Left ventricle myocardium inferior (tissue), 1 donor: ENCODE data around the gene SLCO2B1. TPM values are rescaled to one million over a fixed set of nuclear protein-coding genes. Genes with fewer than 3 reads are reported as not detected.

Source experiments
- DNase-seq: peaks from one replicate; pipeline ENCODE4 v3.0.0-alpha.2; 2020
- H3K27ac ChIP-seq: fragments of 200-600 bp; replicated peaks from 2 replicates; pipeline ENCODE4 v1.8.0; 2021
- H3K27me3 ChIP-seq: fragments of 200-600 bp; 2 replicates; pipeline ENCODE4 v1.8.0; 2021; ENCODE audit warnings: low read depth
- H3K36me3 ChIP-seq: fragments of 200-600 bp; 2 replicates; pipeline ENCODE4 v1.8.0; 2021
- H3K4me1 ChIP-seq: fragments of 200-600 bp; 2 replicates; pipeline ENCODE4 v1.8.0; 2021
- H3K4me3 ChIP-seq: fragments of 200-600 bp; 2 replicates; pipeline ENCODE4 v1.8.0; 2021; ENCODE audit warnings: mild to moderate bottlenecking, moderate library complexity
- H3K9me3 ChIP-seq: fragments of 200-600 bp; replicated peaks from 2 replicates; pipeline ENCODE4 v1.8.0; 2021
- intact Hi-C: fragments of 100-400 bp; cut with micrococcal nuclease; formaldehyde crosslinking; loops from one replicate; pipeline ENCODE4 v1.11.0; 2022
- total RNA-seq: library from RNA; stranded (reverse); fragmentation: NEBNext Ultra II Directional; extraction: Animal tissue kit (Norgen Biotek cat#: 25700); gene quantifications from one replicate; pipeline ENCODE4 v1.2.1, GENCODE V29; 2021
- TF ChIP-seq, protein P1 (sequence below): fragments of 200-600 bp; IDR thresholded peaks from 2 replicates; pipeline ENCODE4 v1.8.0; 2021; ENCODE audit warnings: antibody characterized with exemption, mild to moderate bottlenecking, borderline replicate concordance
- donor health status: DM: no; HTN: yes; CAD: no; lungs with severe emphysema.

Gene SLCO2B1
- total RNA-seq, 1 donor from 2014 or later, result 22.7 TPM

DNA sequence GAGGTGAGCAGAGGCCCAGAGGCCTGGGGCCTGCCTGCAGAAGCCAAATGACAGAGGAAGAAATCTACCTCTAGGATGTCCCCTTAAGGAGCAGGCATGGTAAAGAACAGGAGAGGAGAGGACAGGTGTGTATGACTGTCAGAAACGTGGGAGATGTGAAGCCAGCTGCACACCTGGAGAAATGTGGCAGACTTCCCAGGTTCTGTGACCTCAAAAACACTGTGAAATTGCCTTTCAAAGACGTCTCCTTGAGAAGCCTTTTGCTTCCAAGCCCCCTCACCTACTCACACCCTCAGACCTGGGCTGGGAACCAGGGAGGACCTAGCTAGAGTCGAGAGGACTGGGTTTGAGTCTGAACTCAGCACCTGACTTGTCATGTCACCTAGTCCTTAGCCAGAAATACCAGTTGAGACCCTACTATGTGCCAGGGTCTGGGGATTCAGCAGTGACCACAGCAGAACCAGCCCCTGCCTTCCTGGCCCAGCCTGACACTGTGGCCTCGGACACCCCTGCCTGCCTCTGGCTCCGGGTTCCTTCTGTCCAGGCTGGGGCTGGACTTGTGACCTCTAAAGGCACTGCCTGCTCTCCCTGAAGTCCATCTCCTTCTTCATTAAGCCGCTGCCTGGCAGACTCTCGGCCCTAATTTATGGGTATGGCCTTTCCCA, 95.2 kb downstream of the SLCO2B1 start:
- peaks cover 71% of the 10 kb centered on the region for H3K27me3 ChIP-seq
- H3K27ac ChIP-seq, result no peak overlapping the region
- intact Hi-C loops, result loop anchor here (10.0 kb wide), 1 partner anchor 221 kb away; no protein-coding TSS in a partner anchor
- DNase-seq, result no peak
- TF ChIP-seq, protein P1, sequence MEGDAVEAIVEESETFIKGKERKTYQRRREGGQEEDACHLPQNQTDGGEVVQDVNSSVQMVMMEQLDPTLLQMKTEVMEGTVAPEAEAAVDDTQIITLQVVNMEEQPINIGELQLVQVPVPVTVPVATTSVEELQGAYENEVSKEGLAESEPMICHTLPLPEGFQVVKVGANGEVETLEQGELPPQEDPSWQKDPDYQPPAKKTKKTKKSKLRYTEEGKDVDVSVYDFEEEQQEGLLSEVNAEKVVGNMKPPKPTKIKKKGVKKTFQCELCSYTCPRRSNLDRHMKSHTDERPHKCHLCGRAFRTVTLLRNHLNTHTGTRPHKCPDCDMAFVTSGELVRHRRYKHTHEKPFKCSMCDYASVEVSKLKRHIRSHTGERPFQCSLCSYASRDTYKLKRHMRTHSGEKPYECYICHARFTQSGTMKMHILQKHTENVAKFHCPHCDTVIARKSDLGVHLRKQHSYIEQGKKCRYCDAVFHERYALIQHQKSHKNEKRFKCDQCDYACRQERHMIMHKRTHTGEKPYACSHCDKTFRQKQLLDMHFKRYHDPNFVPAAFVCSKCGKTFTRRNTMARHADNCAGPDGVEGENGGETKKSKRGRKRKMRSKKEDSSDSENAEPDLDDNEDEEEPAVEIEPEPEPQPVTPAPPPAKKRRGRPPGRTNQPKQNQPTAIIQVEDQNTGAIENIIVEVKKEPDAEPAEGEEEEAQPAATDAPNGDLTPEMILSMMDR, result no peak
- H3K4me1 ChIP-seq, result peaks cover 9% of the 10 kb centered on the region
- H3K4me3 ChIP-seq, result no peak overlapping the region
- H3K9me3 ChIP-seq, result no peaks in the 10 kb centered on the region
- H3K36me3 ChIP-seq, result no peaks in the 10 kb centered on the region

DNA sequence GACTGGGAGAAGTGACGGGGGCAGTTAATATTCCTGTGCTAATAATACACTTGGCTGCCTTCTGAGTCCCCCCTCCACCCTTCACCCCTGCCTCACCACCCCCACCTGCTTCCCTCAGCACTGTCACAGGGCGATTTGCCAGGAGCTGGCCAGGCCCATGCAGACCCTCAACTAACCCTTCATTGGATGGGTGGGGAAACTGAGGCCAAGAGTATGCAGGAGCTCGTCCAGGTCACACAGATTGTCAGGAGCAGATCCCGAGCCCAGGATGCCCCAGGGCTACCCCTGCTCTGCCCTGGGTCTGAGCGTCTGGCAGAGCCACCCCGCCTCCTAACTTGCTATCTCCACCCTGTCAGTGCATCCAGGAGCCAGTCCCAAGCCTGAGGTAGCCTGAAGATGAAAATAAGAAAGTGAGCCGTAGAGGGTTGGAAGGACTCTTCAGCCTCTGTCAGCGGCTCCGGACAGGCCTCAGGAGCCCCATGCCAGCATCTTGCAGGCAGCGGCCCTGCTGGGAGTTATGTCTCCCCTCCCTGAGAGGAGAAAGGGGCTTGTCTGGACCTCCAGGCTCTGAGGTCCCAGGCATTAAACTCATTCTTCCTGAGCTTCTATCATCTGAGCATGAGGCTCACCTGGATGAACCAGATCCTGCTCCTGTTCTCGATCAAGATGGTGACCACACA, 95.9 kb downstream of the SLCO2B1 start:
- H3K27me3 ChIP-seq, result peaks cover 75% of the 10 kb centered on the region
- intact Hi-C loops, result loop anchor here (10.0 kb wide), 1 partner anchor 222 kb away; no protein-coding TSS in a partner anchor
- no peaks in the 10 kb centered on the region for H3K9me3 ChIP-seq
- no peak overlapping the region for H3K4me3 ChIP-seq
- no peak overlapping the region for H3K27ac ChIP-seq
- no peak for DNase-seq
- H3K36me3 ChIP-seq, result no peaks in the 10 kb centered on the region
- TF ChIP-seq, protein P1, result no peak
- H3K4me1 ChIP-seq, result peaks cover 6% of the 10 kb centered on the region

DNA sequence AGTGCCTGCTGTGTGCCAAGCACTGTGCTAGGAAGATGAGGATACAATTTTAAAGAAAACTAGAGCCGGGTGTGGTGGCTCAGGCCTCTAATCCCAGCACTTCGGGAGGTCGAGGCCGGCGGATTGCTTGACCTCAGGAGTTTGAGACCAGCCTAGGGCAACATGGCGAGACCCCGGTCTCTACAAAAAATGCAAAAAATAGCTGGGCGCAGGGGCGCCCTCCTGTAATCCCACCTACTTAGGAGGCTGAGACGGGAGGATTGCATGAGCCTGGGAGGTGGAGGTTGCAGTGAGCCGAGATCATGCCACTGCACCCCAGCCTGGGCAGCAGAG, 98.0 kb downstream of the SLCO2B1 start:
- H3K4me1 ChIP-seq, result no peaks in the 10 kb centered on the region
- H3K27me3 ChIP-seq, result peaks cover 57% of the 10 kb centered on the region
- intact Hi-C loops, result loop anchor here (2.0 to 10.0 kb wide), 2 partner anchors 108 to 224 kb away; no protein-coding TSS in a partner anchor
- no peak overlapping the region for H3K27ac ChIP-seq
- H3K9me3 ChIP-seq, result peaks cover 12% of the 10 kb centered on the region
- H3K4me3 ChIP-seq, result no peak overlapping the region
- H3K36me3 ChIP-seq, result no peaks in the 10 kb centered on the region
- no peak for DNase-seq
- TF ChIP-seq, protein P1, result peak; percentile 3

DNA sequence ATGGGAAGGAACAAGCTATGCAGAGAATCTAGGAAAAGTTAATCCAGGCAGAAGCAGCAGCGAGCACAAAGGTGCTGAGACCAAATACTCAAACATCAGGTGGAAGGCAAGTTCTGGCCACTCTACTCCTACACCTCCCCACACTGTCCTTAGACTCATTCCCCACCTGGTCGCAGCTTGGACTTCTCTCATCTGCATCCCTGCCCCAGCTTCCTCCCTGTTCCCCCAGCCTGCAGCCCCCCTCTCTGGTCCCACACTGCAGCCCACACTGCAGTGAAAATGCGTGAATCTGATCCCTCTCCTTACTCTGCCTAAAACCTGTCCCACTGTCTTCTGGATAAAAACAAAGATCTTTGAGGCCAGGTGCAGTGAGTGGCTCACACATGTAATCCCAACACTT, 98.8 kb downstream of the SLCO2B1 start:
- TF ChIP-seq, protein P1, result no peak
- DNase-seq, result no peak
- no peaks in the 10 kb centered on the region for H3K4me1 ChIP-seq
- intact Hi-C loops, result loop anchor here (2.0 to 10.0 kb wide), 2 partner anchors 109 to 225 kb away; no protein-coding TSS in a partner anchor
- no peak overlapping the region for H3K4me3 ChIP-seq
- no peak overlapping the region for H3K27ac ChIP-seq
- H3K36me3 ChIP-seq, result no peaks in the 10 kb centered on the region
- peaks cover 49% of the 10 kb centered on the region for H3K27me3 ChIP-seq
- peaks cover 12% of the 10 kb centered on the region for H3K9me3 ChIP-seq

DNA sequence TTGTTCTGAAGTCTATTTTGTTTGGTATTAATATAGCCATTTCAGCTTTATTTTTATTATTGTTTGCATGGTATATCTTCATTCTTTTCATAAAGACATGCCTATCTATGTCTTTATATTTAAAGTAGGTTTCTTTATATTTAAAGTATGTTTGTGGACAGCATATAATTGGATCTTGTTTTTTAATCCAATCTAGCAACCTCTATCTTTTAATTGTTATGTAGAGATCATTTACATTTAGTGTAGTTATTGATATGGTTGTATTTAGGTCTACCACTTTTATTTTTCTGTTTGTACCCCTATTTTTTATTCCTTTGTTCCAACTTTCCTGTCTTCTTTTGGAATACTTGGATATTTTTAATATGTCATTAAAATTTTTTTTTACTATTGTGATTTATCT, 103.4 kb downstream of the SLCO2B1 start:
- peaks cover 12% of the 10 kb centered on the region for H3K9me3 ChIP-seq
- H3K36me3 ChIP-seq, result no peaks in the 10 kb centered on the region
- no peaks in the 10 kb centered on the region for H3K4me1 ChIP-seq
- H3K27ac ChIP-seq, result no peak overlapping the region
- TF ChIP-seq, protein P1, result no peak
- intact Hi-C loops, result no loop called here
- no peak for DNase-seq
- H3K4me3 ChIP-seq, result no peak overlapping the region
- H3K27me3 ChIP-seq, result peaks cover 52% of the 10 kb centered on the region

Other genes with a start within 250 kb of the SLCO2B1 start
- 7.0 TPM for gene XRRA1, start 202.0 kb upstream of the SLCO2B1 start, total RNA-seq
- gene SPCS2, start 201.8 kb upstream of the SLCO2B1 start, total RNA-seq, result 103 TPM
- gene NEU3, start 162.2 kb upstream of the SLCO2B1 start, total RNA-seq, result 9.9 TPM
- gene OR2AT4, start 54.2 kb upstream of the SLCO2B1 start, total RNA-seq, result not detected
- gene TPBGL, start 89.7 kb downstream of the SLCO2B1 start, total RNA-seq, result 0.16 TPM
- gene ARRB1, start 200.6 kb downstream of the SLCO2B1 start, total RNA-seq, result 25.9 TPM
- 864 TPM for gene RPS3, start 248.4 kb downstream of the SLCO2B1 start, total RNA-seq